BJ (cell line): ENCODE measurements around the gene CALCOCO1. TPM values are rescaled to one million over a fixed set of nuclear protein-coding genes. Genes with fewer than 3 reads are reported as not detected.

Source experiments
- CTCF ChIA-PET: fragments of 350-600 bp; formaldehyde crosslinking; extraction: SDS; loops from one replicate; lab custom pipeline; 2021; ENCODE audit warnings: antibody characterized with exemption, inconsistent platforms; lab: Yijun Ruan, JAX
- POLR2A ChIA-PET: fragments of 300-600 bp; sonication (Branson Sonifier 250); formaldehyde crosslinking; extraction: SDS; loops from one replicate; lab custom pipeline; 2021; ENCODE audit warnings: antibody characterized with exemption; lab: Charles Lee
- DNase-seq: peaks from one replicate; pipeline ENCODE4 v3.0.0-alpha.2; 2011; ENCODE audit warnings: low read depth
- H3K27me3 ChIP-seq: 2 replicates; pipeline ENCODE4 v1.6.0; 2011; ENCODE audit warnings: low read length; ENCODE audit not compliant: control insufficient read depth, insufficient read depth
- H3K36me3 ChIP-seq: 2 replicates; pipeline ENCODE4 v1.5.1; 2011; ENCODE audit warnings: low read length; ENCODE audit not compliant: control insufficient read depth, insufficient read depth
- H3K4me3 ChIP-seq: 2 replicates; pipeline ENCODE4 v1.5.1; 2011; ENCODE audit warnings: low read depth, mild to moderate bottlenecking, control low read depth, low read length
- CTCF ChIP-seq: IDR thresholded peaks from 2 replicates; pipeline ENCODE4 v1.5.1; 2011; ENCODE audit warnings: low read depth, mild to moderate bottlenecking, control low read depth, inconsistent platforms, low read length, moderate library complexity; ENCODE audit not compliant: insufficient read depth
- polyA plus RNA-seq: library from polyadenylated mRNA; depleted of rRNA; stranded (reverse); fragments of >200 nt; gene quantifications from 2 replicates; pipeline ENCODE4 v1.2.3, GENCODE V29; 2011

The CALCOCO1 gene
- polyA plus RNA-seq, 1 experiment = 206 TPM

DNA sequence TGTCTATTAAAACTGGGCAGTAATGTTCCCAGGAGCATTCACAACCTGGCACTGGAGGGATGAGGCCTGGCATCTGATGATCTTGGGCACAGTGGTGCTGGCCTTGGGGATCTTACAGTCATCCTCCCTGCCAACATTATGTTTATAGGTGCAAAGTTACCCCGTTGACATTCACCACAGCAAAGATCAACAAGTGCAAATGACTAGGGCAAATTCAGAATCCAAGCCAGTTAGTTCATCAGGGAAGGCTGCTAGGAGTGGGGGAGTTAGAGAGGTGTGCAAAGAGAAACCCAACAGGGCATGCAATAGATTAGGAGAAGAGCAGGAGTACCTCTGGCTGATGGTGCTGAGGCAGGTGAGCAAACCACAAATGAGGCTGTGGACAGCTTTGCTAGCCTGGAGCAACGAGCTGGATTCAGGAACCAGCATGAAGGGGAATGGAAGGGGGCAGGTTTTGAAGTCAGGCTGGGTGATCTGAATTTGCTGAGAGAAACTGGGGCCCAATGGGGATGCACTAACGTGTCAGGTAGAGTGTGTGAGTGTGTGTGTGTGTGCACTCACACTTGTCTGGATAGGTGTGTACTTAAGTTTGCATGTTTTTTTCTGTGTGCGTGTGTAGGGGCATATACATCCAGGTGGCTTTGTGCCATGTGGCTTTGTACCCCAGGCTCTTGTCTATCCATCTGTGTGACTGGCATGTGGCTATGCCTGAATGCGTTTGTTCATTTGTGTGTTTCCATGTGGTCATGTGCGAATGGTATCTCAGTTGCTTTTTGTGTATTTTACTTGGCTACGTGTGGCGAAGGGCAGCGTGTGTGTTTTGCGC is 22.9 kb upstream of the CALCOCO1 start:
- H3K36me3 ChIP-seq = no peaks in the 10 kb centered on the region
- no peak for DNase-seq
- ChIA-PET POLR2A (no interaction called here), CTCF (interaction anchor here (0.9 to 1.3 kb wide), 2 partner anchors 16 to 48 kb away, joined by 3 to 5 read pairs; no protein-coding TSS in a partner anchor)
- H3K4me3 ChIP-seq = no peak overlapping the region
- TF ChIP-seq CTCF = no peak
- H3K27me3 ChIP-seq = peaks cover 62% of the 10 kb centered on the region

DNA sequence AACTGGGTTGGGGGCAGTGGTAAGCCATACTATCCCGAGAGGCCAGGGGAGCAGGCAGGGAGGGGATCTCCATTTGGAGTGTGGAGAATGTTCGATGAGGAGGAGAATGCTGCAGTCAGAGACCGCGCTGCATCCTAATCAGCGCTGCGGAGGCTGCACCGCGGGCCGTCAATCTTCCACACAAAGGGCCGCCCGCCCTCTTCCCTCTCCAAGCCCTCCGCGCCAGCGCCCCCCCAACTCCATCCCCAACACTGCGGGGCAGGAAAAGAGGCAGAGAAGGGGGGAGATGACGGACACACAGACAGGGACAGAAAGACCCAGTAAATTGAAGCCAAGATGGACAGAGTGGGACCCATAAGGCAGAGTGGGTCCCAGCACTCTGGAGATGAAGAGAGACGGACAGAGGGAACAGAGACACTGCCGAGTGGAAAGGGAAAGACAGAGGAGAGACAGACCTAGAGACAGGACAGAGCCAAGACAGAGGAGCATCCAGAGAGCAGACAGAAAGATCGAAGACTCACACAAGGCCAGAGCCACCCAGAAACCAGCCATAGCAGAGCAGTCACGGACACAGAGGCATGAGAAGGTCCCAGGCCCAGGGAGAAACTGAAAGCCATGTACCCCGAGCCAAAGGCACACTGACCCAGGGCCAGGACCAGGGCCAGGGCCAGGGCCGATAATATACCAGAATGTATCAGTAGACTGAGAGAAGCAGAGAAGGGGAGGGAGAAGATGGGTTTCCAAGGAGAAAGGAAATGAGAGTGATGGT is 21.0 kb upstream of the CALCOCO1 start:
- CTCF ChIA-PET = interaction anchor here (0.6 to 7.5 kb wide), 13 partner anchors 8 to 69 kb away, joined by 3 to 324 read pairs (median 29); partner anchors contain the start of genes CALCOCO1 and CISTR
- TF ChIP-seq CTCF = no peak
- DNase-seq = no peak
- Histone ChIP-seq H3K4me3 (no peak overlapping the region), H3K36me3 (no peaks in the 10 kb centered on the region), H3K27me3 (peaks cover 66% of the 10 kb centered on the region)
- POLR2A ChIA-PET = no interaction called here

- no peak overlapping the region for H3K4me3 ChIP-seq
- CTCF ChIA-PET = interaction anchor here (0.5 to 7.5 kb wide), 39 partner anchors 8 to 458 kb away, joined by 3 to 324 read pairs (median 4); partner anchors contain the start of genes CALCOCO1, CISTR, HOXC11 and HOXC9
These were observed 19.8 kb upstream of the CALCOCO1 start for GRCh38 chr12:53747095-53747494.

DNA sequence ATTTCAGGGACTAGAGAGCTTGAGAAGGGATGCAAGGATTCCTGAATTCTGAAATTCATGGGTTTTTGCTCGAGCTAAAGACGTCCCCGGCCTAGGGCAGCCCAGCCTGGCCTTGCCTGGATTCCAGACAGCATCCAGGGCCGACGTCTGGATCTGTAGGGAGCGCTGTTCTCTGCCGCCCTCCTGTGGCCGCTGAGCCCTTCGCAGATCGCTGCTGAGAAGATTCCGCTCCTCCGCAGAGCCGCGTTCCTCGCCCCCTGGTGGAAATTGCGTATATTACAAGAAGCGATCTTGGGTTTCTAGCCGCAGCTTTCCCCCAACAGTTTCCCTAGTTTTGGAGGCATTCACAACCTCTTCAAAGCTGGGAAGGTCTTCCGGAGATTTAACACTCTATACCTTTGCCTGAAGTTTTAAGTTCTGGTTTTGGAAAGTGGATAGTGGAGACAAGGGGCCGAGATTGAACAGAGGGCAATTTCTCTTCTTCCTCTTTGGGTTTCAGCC is 19.4 kb upstream of the CALCOCO1 start:
- ChIA-PET CTCF (interaction anchor here (0.6 to 7.5 kb wide), 51 partner anchors 8 to 626 kb away, joined by 3 to 324 read pairs (median 3); partner anchors contain the start of genes ATP5MC2, CALCOCO1, CISTR and HOXC11), POLR2A (no interaction called here)
- H3K27me3 ChIP-seq = peaks cover 57% of the 10 kb centered on the region
- no peak overlapping the region for H3K4me3 ChIP-seq
- peak; percentile 50 for DNase-seq
- H3K36me3 ChIP-seq = no peaks in the 10 kb centered on the region
- TF ChIP-seq CTCF = peak; percentile 100

More at GRCh38 chr12:53747095-53747494, 19.8 kb upstream of the CALCOCO1 start:
- TF ChIP-seq CTCF = no peak
- H3K27me3 ChIP-seq = peaks cover 60% of the 10 kb centered on the region
- POLR2A ChIA-PET = no interaction called here
- no peak for DNase-seq
- H3K36me3 ChIP-seq = no peaks in the 10 kb centered on the region
